Activated CD8-positive, alpha-beta memory T cell treated with anti-CD3 and anti-CD28 coated beads for 36 hours (primary cell): ENCODE results near the gene TMC8. TPM values are rescaled to one million over a fixed set of nuclear protein-coding genes. Genes with fewer than 3 reads are reported as not detected.

Experiments
- CTCF ChIA-PET: fragments of 350-600 bp; sonication (Branson Sonifier 250); formaldehyde crosslinking; loops from one replicate; lab custom pipeline; 2021; ENCODE audit warnings: antibody characterized with exemption; lab: Charles Lee
- POLR2A ChIA-PET: fragments of 350-600 bp; sonication (Branson Sonifier 250); formaldehyde crosslinking; loops from one replicate; lab custom pipeline; 2021; ENCODE audit warnings: antibody characterized with exemption; lab: Charles Lee
- total RNA-seq, 2 experiments: library from RNA; stranded (reverse); gene quantifications; one replicate each; pipeline ENCODE4 v1.2.3, GENCODE V29; 2021

The TMC8 gene
- total RNA-seq, 2 experiments from 2014 or later, result 139 to 144 TPM

GRCh38 chr17:78176548-78177025 is 46.0 kb downstream of the TMC8 start:
- ChIA-PET CTCF (interaction anchor here (0.6 to 2.8 kb wide), 21 partner anchors 10 to 157 kb away, joined by 3 to 14 read pairs (median 4); partner anchors contain the start of genes AFMID and TK1), POLR2A (interaction anchor here (0.7 to 3.0 kb wide), 2 partner anchors 10 to 11 kb away, joined by 3 to 11 read pairs; partner anchors contain the start of genes AFMID and TK1)

- POLR2A ChIA-PET, result no interaction called here
- CTCF ChIA-PET, result interaction anchor here (1.0 to 1.7 kb wide), 3 partner anchors 10 to 65 kb away, joined by 3 to 4 read pairs (median 4); no protein-coding TSS in a partner anchor
Observed at GRCh38 chr17:78179372-78179771, 48.8 kb downstream of the TMC8 start.

GRCh38 chr17:78180083-78180482 is 49.5 kb downstream of the TMC8 start:
- CTCF ChIA-PET, result interaction anchor here (1.0 to 1.3 kb wide), 2 partner anchors 11 to 71 kb away, joined by 3 to 4 read pairs; no protein-coding TSS in a partner anchor
- POLR2A ChIA-PET, result no interaction called here

- POLR2A ChIA-PET, result no interaction called here
- CTCF ChIA-PET, result interaction anchor here (1.3 kb wide), 1 partner anchor 71 kb away, joined by 3 read pairs; no protein-coding TSS in a partner anchor
Observed at GRCh38 chr17:78180508-78180907, 49.9 kb downstream of the TMC8 start.

- ChIA-PET CTCF (interaction anchor here (0.5 to 1.8 kb wide), 4 partner anchors 13 to 78 kb away, joined by 3 to 7 read pairs (median 4); no protein-coding TSS in a partner anchor), POLR2A (interaction anchor here (0.7 kb wide), 1 partner anchor 9 kb away, joined by 4 read pairs; no protein-coding TSS in a partner anchor)
Observed at GRCh38 chr17:78182504-78182903, 51.9 kb downstream of the TMC8 start.

DNA sequence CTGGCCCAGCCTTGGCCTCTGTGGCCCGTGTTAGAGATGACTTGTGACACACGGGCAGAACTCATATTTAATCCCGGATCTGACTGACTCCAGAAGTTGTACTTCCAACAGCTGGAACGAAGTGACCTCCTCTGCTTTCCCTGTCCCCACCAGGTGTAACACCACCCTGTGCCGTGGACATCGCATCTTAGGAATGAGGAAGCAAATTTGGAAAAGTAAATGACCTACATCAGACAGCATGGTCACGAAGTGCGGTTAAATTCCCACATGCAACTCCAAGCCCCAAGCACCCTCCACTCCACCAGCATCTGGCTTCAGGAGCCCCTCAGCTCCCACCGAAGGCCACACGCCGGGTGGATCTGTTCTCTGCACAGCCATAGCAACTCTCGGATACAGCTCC is 53.3 kb downstream of the TMC8 start:
- POLR2A ChIA-PET, result interaction anchor here (0.5 kb wide), 1 partner anchor 93 kb away, joined by 6 read pairs; no protein-coding TSS in a partner anchor
- CTCF ChIA-PET, result interaction anchor here (0.6 to 1.9 kb wide), 4 partner anchors 9 to 67 kb away, joined by 3 to 9 read pairs (median 5); no protein-coding TSS in a partner anchor

DNA sequence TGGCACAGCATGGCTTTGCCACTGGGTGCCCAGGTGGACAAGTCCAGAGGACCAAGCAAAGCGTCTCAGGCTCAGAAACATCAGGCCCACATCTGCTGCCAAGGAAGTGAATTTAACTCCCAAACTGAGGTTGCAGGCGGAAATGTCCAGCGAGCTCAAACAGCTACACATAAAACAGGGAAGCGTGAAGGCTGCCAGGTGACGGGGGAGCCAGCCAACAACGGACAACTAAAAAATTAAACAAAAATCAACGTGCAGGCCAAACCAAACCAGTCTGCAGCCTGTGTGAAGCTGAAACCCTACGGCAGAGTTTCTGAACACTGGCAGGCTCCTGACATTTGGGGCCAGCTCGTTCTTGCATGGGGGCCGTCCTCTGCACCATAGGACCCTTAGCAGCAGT is 53.8 kb downstream of the TMC8 start:
- POLR2A ChIA-PET, result interaction anchor here (0.5 kb wide), 1 partner anchor 93 kb away, joined by 6 read pairs; no protein-coding TSS in a partner anchor
- CTCF ChIA-PET, result interaction anchor here (1.2 to 1.9 kb wide), 3 partner anchors 9 to 66 kb away, joined by 3 to 9 read pairs (median 7); no protein-coding TSS in a partner anchor

DNA sequence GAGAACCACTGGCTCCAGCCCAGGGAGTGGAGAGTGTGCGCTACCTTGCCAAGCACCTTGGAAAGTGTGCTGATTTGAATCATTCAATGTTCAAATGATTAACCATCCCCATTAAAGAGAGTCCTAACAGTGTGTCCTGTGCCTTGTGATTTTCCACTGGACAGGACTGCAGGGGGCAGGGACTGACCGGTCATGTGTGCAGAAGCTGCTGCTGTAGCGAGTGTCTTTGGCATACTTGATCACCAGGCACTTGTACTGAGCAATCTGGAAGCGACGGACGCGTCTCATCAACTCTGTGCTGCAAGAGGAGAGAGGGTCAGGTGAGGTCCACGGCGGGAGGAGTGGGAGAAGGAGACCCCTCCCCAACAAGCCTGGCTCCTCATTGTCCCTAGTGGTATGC is 54.3 kb downstream of the TMC8 start:
- CTCF ChIA-PET, result interaction anchor here (1.9 kb wide), 1 partner anchor 66 kb away, joined by 9 read pairs; no protein-coding TSS in a partner anchor

DNA sequence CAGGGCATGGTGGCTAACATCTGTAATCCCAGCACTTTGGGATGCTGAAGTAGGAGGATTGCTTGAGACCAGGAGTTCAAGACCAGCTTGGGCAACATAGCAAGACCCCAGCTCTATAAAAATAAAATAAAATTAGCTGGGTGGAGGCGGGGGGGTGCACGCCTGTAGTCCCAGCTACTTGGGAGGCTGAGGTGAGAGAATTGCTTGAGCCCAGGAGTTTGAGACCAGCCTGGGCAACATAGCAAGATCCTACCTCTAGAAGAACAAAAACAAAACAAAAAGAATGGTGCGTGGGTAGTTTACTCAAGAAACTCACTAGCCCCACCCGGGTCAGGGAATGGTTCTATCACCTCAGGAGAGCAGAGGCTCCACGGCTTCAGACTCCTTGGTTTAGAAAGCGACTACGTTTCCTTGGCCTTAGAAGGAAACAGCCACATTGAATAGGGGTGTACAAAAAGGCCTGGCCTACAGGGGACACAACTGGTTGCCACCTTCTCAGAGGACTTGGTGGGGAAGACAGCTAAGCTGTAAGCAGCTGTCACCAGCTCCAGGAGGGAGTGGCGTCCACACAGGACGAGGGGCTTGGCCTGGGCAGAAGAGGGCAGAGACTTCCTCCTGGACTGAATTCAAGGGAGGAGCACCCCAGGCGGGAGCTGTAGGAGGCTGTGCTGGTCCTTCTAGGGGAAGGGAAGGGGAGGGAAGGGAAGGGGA is 55.6 kb downstream of the TMC8 start:
- ChIA-PET CTCF (interaction anchor here (0.7 to 2.0 kb wide), 6 partner anchors 10 to 72 kb away, joined by 3 to 9 read pairs (median 4); no protein-coding TSS in a partner anchor), POLR2A (interaction anchor here (0.6 to 2.2 kb wide), 8 partner anchors 10 to 228 kb away, joined by 3 to 11 read pairs (median 3); no protein-coding TSS in a partner anchor)

More for the DNA sequence above, 54.3 kb downstream of the TMC8 start:
- POLR2A ChIA-PET, result no interaction called here

DNA sequence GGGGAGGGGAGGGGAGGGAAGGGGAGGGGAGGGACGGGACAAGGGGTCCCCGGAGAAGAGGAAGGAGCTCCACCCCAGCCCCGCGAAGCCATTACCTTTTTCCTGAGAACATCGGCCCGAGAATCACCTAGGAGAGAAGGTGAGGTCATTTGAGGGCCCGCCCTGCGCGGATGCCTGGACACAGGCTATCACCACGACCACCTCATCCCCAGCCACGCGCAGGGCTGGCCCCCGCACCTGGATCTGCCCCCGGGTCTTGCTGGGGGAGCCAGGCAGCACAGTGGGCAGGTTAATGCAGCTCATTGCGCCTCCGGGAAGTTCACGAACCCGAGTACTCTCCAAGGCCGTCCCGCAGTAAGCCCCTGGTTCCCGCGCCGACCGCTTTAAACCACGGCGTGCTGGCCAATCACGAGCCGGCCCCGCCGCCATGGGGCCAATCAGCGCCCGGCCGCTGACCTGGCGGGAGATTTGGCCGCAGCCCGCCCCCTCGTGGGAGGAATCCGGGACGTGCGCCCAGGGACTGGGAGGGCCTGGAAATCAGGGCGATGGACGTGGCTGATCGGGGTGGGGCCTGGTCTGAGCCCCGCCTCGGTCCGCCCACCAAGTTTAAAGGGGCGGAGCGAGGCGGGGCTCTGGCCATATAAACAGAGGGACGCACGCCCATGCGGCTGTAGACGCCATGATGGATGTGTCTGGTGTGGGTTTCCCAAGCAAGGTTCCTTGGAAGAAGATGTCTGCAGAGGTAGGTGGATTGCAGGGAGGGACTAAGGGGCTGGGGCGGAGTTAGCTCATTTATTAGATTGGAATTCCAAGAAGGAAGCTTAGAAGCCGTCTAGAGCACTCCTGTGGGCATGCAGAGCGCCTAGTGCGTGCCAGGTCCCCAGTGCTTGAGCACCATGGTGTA is 56.4 kb downstream of the TMC8 start, which contains the start of the genes AFMID and TK1:
TSS of gene AFMID (plus strand) at position 671 of the 904 bp plus-strand sequence. CDS start at position 680, 9 bp downstream.
TSS of gene TK1 (minus strand) at position 361 of the 904 bp plus-strand sequence. CDS start at position 303, 58 bp downstream.
- ChIA-PET CTCF (interaction anchor here (0.6 to 2.0 kb wide), 9 partner anchors 10 to 165 kb away, joined by 3 to 9 read pairs (median 3); no protein-coding TSS in a partner anchor), POLR2A (interaction anchor here (0.6 to 2.2 kb wide), 7 partner anchors 10 to 128 kb away, joined by 3 to 11 read pairs (median 3); no protein-coding TSS in a partner anchor)

Other genes starting within 250 kb of the TMC8 start
- 10 to 100 TPM; 17.9 to 21.0 TPM for gene TNRC6C, start 172.1 kb upstream of the TMC8 start, total RNA-seq
- gene TMC6, start 2.0 kb upstream of the TMC8 start, total RNA-seq, result 100 to 1,000 TPM; 128 to 132 TPM
- not detected for gene C17orf99, start 15.6 kb downstream of the TMC8 start, total RNA-seq
- 100 to 1,000 TPM; 160 to 170 TPM for gene SYNGR2, start 37.8 kb downstream of the TMC8 start, total RNA-seq
- gene TK1, start 56.3 kb downstream of the TMC8 start, total RNA-seq, result 100 to 1,000 TPM; 111 TPM
- 10 to 100 TPM; 37.2 to 38.2 TPM for gene AFMID, start 56.6 kb downstream of the TMC8 start, total RNA-seq
- gene BIRC5, start 83.5 kb downstream of the TMC8 start, total RNA-seq, result 10 to 100 TPM; 70.0 to 75.6 TPM
- not detected for gene TMEM235, start 100.9 kb downstream of the TMC8 start, total RNA-seq
- 10 to 100 TPM; 27.8 to 28.6 TPM for gene SOCS3, start 229.3 kb downstream of the TMC8 start, total RNA-seq
- 10 to 100 TPM; 54.1 to 54.3 TPM for gene PGS1, start 247.9 kb downstream of the TMC8 start, total RNA-seq